A673 (cell line): ENCODE measurements around the gene DNAJC22. TPM values are rescaled to one million over a fixed set of nuclear protein-coding genes. Genes with fewer than 3 reads are reported as not detected.

Experiments used
- BruUV-seq: library from RNA; stranded (reverse); fragments of 400-500 nt; replicated peaks from 2 replicates; lab custom pipeline; 2021; lab: Mats Ljungman, UMichigan
- CTCF ChIA-PET: fragments of 300-600 bp; sonication (Branson Sonifier 250); formaldehyde crosslinking; loops from one replicate; lab custom pipeline; 2022; ENCODE audit warnings: antibody characterized with exemption; lab: Charles Lee
- POLR2A ChIA-PET: fragments of 300-600 bp; sonication (Branson Sonifier 250); formaldehyde crosslinking; loops from one replicate; lab custom pipeline; 2022; ENCODE audit warnings: antibody characterized with exemption; ENCODE audit not compliant: low non-redundant PET; lab: Charles Lee
- DNase-seq: peaks from one replicate; pipeline ENCODE4 v3.0.0-alpha.2; 2015; ENCODE audit warnings: low spot score
- H3K27ac ChIP-seq: fragments of 200-600 bp; sonication (generic); 2 replicates; pipeline ENCODE4 v1.5.1; 2016; ENCODE audit warnings: mixed run types, low read depth, mild to moderate bottlenecking, mixed read lengths, antibody characterized with exemption, low read length; ENCODE audit not compliant: poor library complexity, severe bottlenecking
- H3K27me3 ChIP-seq: fragments of 200-600 bp; sonication (generic); replicated peaks from 2 replicates; pipeline ENCODE4 v1.6.1; 2017; ENCODE audit warnings: mixed run types, low read depth, mild to moderate bottlenecking, mixed read lengths, antibody characterized with exemption, low read length; ENCODE audit not compliant: insufficient read depth, poor library complexity
- H3K36me3 ChIP-seq: fragments of 200-600 bp; sonication (generic); 2 replicates; pipeline ENCODE4 v1.6.1; 2016; ENCODE audit warnings: mixed run types, mild to moderate bottlenecking, mixed read lengths, antibody characterized with exemption, low read length; ENCODE audit not compliant: insufficient read depth, poor library complexity, severe bottlenecking
- H3K4me1 ChIP-seq: fragments of 200-600 bp; sonication (generic); 2 replicates; pipeline ENCODE4 v1.6.1; 2017; ENCODE audit warnings: mixed run types, mild to moderate bottlenecking, mixed read lengths, antibody characterized with exemption, low read length; ENCODE audit not compliant: insufficient read depth, poor library complexity, severe bottlenecking
- H3K4me3 ChIP-seq: fragments of 200-600 bp; sonication (generic); 2 replicates; pipeline ENCODE4 v1.5.1; 2016; ENCODE audit warnings: low read depth, mixed run types, mild to moderate bottlenecking, mixed read lengths, low read length; ENCODE audit not compliant: poor library complexity, severe bottlenecking
- H3K9me3 ChIP-seq: fragments of 200-600 bp; sonication (generic); 2 replicates; pipeline ENCODE4 v1.6.1; 2016; ENCODE audit warnings: mixed run types, low read depth, mild to moderate bottlenecking, mixed read lengths, antibody characterized with exemption, low read length; ENCODE audit not compliant: poor library complexity, severe bottlenecking
- CTCF ChIP-seq: fragments of 300-800, 200-600 bp; sonication (generic); conservative IDR thresholded peaks from 2 replicates; pipeline ENCODE4 v1.5.1; 2017; ENCODE audit warnings: low read depth, mild to moderate bottlenecking, antibody characterized with exemption, low read length, moderate library complexity, mixed read lengths
- EZH2 ChIP-seq: fragments of 200-600 bp; sonication (generic); IDR thresholded peaks from 2 replicates; pipeline ENCODE4 v1.6.1; 2017; ENCODE audit warnings: borderline replicate concordance, low read depth, mild to moderate bottlenecking, mixed read lengths, antibody characterized with exemption, low read length; ENCODE audit not compliant: poor library complexity, severe bottlenecking
- intact Hi-C: fragments of 100-400 bp; cut with micrococcal nuclease; formaldehyde crosslinking; loops from one replicate; pipeline ENCODE4 v1.10.0; 2022; ENCODE audit not compliant: unreplicated experiment
- total RNA-seq: library from RNA; stranded (reverse); gene quantifications from 2 replicates; pipeline ENCODE4 v1.2.3, GENCODE V29; 2021

The DNAJC22 gene
- total RNA-seq, 1 experiment from 2014 or later = 1.9 TPM

- Histone ChIP-seq H3K4me3 (no peak overlapping the region), H3K4me1 (peaks cover 22% of the 10 kb centered on the region), H3K27me3 (no peaks in the 10 kb centered on the region), H3K9me3 (no peaks in the 10 kb centered on the region), H3K36me3 (no peaks in the 10 kb centered on the region), H3K27ac (no peak overlapping the region)
- TF ChIP-seq EZH2 (no peak), CTCF (no peak)
- POLR2A ChIA-PET = no interaction called here
- CTCF ChIA-PET = interaction anchor here (1.1 kb wide), 1 partner anchor 8 kb away, joined by 4 read pairs; no protein-coding TSS in a partner anchor
- intact Hi-C loops = no loop called here
- BruUV-seq = no TSS peak
- no peak for DNase-seq
Observed at GRCh38 chr12:49339464-49339861, 7.2 kb upstream of the DNAJC22 start.

GRCh38 chr12:49340095-49340870, 6.4 kb upstream of the DNAJC22 start:
- Histone ChIP-seq H3K27me3 (no peaks in the 10 kb centered on the region), H3K27ac (no peak overlapping the region), H3K4me1 (peaks cover 22% of the 10 kb centered on the region), H3K9me3 (no peaks in the 10 kb centered on the region), H3K36me3 (no peaks in the 10 kb centered on the region), H3K4me3 (no peak overlapping the region)
- DNase-seq = no peak
- intact Hi-C loops = no loop called here
- TF ChIP-seq EZH2 (no peak), CTCF (no peak)
- no TSS peak for BruUV-seq
- ChIA-PET CTCF (interaction anchor here (1.1 to 1.2 kb wide), 2 partner anchors 8 to 9 kb away, joined by 4 to 5 read pairs; no protein-coding TSS in a partner anchor), POLR2A (no interaction called here)

GRCh38 chr12:49340971-49341776, 5.5 kb upstream of the DNAJC22 start:
- Histone ChIP-seq H3K36me3 (no peaks in the 10 kb centered on the region), H3K9me3 (no peaks in the 10 kb centered on the region), H3K4me1 (peaks cover 28% of the 10 kb centered on the region), H3K4me3 (no peak overlapping the region), H3K27ac (no peak overlapping the region), H3K27me3 (peaks cover 8% of the 10 kb centered on the region)
- DNase-seq = no peak
- ChIA-PET CTCF (interaction anchor here (0.9 to 1.8 kb wide), 3 partner anchors 10 to 52 kb away, joined by 3 to 15 read pairs (median 5); no protein-coding TSS in a partner anchor), POLR2A (no interaction called here)
- TF ChIP-seq EZH2 (no peak), CTCF (no peak)
- BruUV-seq = no TSS peak
- intact Hi-C loops = no loop called here
